ENCODE results near the gene DSTN.

- TF ChIP-seq POLR2A (IDR thresholded peaks at IDR 0.05): no peak
- no peak for TF ChIP-seq CTCF (IDR thresholded peaks at IDR 0.05 in 4 of 5, conservative IDR thresholded peaks at IDR 0.05 in 1 of 5)
Measured at GRCh38 chr20:17614176-17614811, 44.4 kb downstream of the DSTN start.
